Measurements from ENCODE around the gene SLC50A1.

Gene SLC50A1

GRCh38 chr1:155175927-155176371 is 40.3 kb downstream of the SLC50A1 start:
- DNase-seq (ENCODE audit: low read depth) = no peak
- TF ChIP-seq, protein P1, sequence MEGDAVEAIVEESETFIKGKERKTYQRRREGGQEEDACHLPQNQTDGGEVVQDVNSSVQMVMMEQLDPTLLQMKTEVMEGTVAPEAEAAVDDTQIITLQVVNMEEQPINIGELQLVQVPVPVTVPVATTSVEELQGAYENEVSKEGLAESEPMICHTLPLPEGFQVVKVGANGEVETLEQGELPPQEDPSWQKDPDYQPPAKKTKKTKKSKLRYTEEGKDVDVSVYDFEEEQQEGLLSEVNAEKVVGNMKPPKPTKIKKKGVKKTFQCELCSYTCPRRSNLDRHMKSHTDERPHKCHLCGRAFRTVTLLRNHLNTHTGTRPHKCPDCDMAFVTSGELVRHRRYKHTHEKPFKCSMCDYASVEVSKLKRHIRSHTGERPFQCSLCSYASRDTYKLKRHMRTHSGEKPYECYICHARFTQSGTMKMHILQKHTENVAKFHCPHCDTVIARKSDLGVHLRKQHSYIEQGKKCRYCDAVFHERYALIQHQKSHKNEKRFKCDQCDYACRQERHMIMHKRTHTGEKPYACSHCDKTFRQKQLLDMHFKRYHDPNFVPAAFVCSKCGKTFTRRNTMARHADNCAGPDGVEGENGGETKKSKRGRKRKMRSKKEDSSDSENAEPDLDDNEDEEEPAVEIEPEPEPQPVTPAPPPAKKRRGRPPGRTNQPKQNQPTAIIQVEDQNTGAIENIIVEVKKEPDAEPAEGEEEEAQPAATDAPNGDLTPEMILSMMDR (conservative IDR thresholded peaks at IDR 0.05; ENCODE audit: low read depth, low read length) = no peak
- no peak overlapping the region for H3K4me3 ChIP-seq (ENCODE audit: low read depth, low read length)

GRCh38 chr1:155176544-155177071 is 41.0 kb downstream of the SLC50A1 start:
- TF ChIP-seq, protein P1 (conservative IDR thresholded peaks at IDR 0.05; ENCODE audit: low read depth, low read length) = peak; percentile 94
- H3K4me3 ChIP-seq (ENCODE audit: low read depth, low read length) = no peak overlapping the region
- peak; percentile 75 for DNase-seq (ENCODE audit: low read depth)

GRCh38 chr1:155177192-155177917 is 41.7 kb downstream of the SLC50A1 start:
- TF ChIP-seq, protein P1 (conservative IDR thresholded peaks at IDR 0.05; ENCODE audit: low read depth, low read length) = no peak
- no peak for DNase-seq (ENCODE audit: low read depth)
- no peak overlapping the region for H3K4me3 ChIP-seq (ENCODE audit: low read depth, low read length)

GRCh38 chr1:155177918-155178281 is 42.2 kb downstream of the SLC50A1 start:
- no peak for DNase-seq (ENCODE audit: low read depth)
- no peak overlapping the region for H3K4me3 ChIP-seq (ENCODE audit: low read depth, low read length)
- TF ChIP-seq, protein P1 (conservative IDR thresholded peaks at IDR 0.05; ENCODE audit: low read depth, low read length) = no peak

GRCh38 chr1:155178441-155179111 is 42.9 kb downstream of the SLC50A1 start:
- no peak for DNase-seq (ENCODE audit: low read depth)
- TF ChIP-seq, protein P1 (conservative IDR thresholded peaks at IDR 0.05; ENCODE audit: low read depth, low read length) = no peak

DNA sequence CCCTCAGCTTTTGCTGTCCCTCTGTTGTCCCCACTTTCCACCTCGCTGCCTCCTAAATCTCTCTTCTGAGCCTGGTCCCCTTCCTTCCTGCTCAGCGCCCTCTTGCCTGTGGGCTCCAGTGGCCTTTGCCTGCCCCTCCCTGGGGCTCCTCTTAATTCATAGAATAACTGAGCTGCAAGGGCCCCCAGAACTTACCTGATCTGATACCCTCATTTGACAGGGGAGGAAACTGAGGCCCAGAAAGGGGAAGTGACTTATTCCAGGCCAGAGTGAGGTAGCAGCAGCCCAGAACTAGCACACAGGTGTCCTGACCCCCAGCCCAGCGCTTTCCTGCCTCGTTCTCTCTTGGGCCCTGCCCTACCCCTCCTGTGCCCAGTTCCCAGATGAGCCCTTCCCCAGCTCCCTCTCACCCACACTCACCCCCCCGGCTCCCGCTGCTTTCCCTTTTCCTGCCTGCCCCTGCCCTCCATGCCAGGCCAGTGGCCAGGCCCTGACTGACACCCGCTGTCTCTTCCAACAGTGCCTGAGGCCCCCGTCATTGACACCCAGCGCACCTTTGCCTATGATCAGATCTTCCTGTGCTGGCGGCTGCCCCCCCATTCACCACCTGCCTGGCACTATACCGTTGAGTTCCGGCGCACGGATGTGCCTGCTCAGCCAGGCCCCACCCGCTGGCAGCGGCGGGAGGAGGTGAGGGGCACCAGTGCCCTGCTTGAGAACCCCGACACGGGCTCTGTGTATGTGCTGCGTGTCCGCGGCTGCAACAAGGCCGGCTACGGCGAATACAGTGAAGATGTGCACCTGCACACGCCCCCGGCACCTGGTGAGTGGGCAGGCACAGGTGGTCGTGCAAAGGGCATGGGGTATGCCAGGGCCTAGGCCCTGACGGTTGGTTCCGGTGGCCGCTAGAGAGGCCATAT is 43.7 kb downstream of the SLC50A1 start:
- DNase-seq (ENCODE audit: low read depth) = no peak
- TF ChIP-seq, protein P1 (conservative IDR thresholded peaks at IDR 0.05; ENCODE audit: low read depth, low read length) = no peak
- no peak overlapping the region for H3K4me3 ChIP-seq (ENCODE audit: low read depth, low read length)

More at GRCh38 chr1:155178441-155179111, 42.9 kb downstream of the SLC50A1 start:
- H3K4me3 ChIP-seq (ENCODE audit: low read depth, low read length) = no peak overlapping the region

Measured in choroid plexus epithelial cell (primary cell).